ENCODE measurements around the gene NTRK2.

DNA sequence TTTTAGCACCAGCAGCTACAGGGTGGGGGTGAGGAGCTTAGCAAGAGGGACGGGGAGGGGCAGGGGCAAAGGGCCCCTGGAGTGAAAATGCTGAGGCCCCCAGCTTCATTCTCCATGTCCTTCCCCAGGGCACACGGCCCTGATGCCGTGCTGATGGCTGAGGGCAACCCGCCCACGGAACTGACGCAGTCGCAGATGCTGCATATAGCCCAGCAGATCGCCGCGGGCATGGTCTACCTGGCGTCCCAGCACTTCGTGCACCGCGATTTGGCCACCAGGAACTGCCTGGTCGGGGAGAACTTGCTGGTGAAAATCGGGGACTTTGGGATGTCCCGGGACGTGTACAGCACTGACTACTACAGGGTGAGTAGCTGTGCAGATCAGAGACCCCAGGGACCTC lies 285.6 kb downstream of the NTRK2 start:
- TF ChIP-seq, protein P1, sequence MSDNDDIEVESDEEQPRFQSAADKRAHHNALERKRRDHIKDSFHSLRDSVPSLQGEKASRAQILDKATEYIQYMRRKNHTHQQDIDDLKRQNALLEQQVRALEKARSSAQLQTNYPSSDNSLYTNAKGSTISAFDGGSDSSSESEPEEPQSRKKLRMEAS (IDR thresholded peaks at IDR 0.05) = no peak
- TF ChIP-seq, protein P2, sequence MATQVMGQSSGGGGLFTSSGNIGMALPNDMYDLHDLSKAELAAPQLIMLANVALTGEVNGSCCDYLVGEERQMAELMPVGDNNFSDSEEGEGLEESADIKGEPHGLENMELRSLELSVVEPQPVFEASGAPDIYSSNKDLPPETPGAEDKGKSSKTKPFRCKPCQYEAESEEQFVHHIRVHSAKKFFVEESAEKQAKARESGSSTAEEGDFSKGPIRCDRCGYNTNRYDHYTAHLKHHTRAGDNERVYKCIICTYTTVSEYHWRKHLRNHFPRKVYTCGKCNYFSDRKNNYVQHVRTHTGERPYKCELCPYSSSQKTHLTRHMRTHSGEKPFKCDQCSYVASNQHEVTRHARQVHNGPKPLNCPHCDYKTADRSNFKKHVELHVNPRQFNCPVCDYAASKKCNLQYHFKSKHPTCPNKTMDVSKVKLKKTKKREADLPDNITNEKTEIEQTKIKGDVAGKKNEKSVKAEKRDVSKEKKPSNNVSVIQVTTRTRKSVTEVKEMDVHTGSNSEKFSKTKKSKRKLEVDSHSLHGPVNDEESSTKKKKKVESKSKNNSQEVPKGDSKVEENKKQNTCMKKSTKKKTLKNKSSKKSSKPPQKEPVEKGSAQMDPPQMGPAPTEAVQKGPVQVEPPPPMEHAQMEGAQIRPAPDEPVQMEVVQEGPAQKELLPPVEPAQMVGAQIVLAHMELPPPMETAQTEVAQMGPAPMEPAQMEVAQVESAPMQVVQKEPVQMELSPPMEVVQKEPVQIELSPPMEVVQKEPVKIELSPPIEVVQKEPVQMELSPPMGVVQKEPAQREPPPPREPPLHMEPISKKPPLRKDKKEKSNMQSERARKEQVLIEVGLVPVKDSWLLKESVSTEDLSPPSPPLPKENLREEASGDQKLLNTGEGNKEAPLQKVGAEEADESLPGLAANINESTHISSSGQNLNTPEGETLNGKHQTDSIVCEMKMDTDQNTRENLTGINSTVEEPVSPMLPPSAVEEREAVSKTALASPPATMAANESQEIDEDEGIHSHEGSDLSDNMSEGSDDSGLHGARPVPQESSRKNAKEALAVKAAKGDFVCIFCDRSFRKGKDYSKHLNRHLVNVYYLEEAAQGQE (IDR thresholded peaks at IDR 0.05; ENCODE audit: low read depth) = no peak
- TF ChIP-seq RAD21 (IDR thresholded peaks at IDR 0.05; ENCODE audit: low read depth) (no peak), YY1 (IDR thresholded peaks at IDR 0.05; ENCODE audit: low read depth) (no peak), EP300 (IDR thresholded peaks at IDR 0.05; ENCODE audit: borderline replicate concordance) (no peak), TCF12 (IDR thresholded peaks at IDR 0.05; ENCODE audit: low read depth) (no peak)
- TF ChIP-seq, protein P3, sequence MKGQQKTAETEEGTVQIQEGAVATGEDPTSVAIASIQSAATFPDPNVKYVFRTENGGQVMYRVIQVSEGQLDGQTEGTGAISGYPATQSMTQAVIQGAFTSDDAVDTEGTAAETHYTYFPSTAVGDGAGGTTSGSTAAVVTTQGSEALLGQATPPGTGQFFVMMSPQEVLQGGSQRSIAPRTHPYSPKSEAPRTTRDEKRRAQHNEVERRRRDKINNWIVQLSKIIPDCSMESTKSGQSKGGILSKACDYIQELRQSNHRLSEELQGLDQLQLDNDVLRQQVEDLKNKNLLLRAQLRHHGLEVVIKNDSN (IDR thresholded peaks at IDR 0.05) = no peak

Data from Ishikawa (cell line).